Neural cell (in vitro differentiated cells): Measurements from ENCODE around the gene SLCO6A1. TPM values are rescaled to one million over a fixed set of nuclear protein-coding genes. Genes with fewer than 3 reads are reported as not detected.
"Not testable (repeated sequence)": the region's sequence is repeated elsewhere in the genome, so short reads cannot be mapped to it uniquely, and the experiment has no call there.

Source experiments
- H2AFZ ChIP-seq: fragments of 200-600, 300-800 bp; sonication (generic), shearing (Covaris generic); 2 replicates; pipeline ENCODE4 v1.6.0; 2014; ENCODE audit warnings: low read depth, mild to moderate bottlenecking, antibody characterized with exemption, low read length, moderate library complexity
- H3F3A ChIP-seq: fragments of 200-600 bp; shearing (Covaris generic); 2 replicates; pipeline ENCODE4 v1.6.1; 2016; ENCODE audit warnings: mild to moderate bottlenecking, moderate library complexity, mixed read lengths, antibody characterized with exemption, low read length; ENCODE audit not compliant: insufficient read depth, poor library complexity, severe bottlenecking
- H3K27ac ChIP-seq: fragments of 200-600, 300-800 bp; sonication (generic), shearing (Covaris generic); 2 replicates; pipeline ENCODE4 v1.5.1; 2014; ENCODE audit warnings: mild to moderate bottlenecking, low read length, moderate library complexity
- H3K27me3 ChIP-seq: fragments of 300-800, 200-600 bp; sonication (generic), shearing (Covaris generic); 2 replicates; pipeline ENCODE4 v1.6.0; 2014; ENCODE audit warnings: mild to moderate bottlenecking, low read depth, low read length, moderate library complexity; ENCODE audit not compliant: insufficient read depth
- H3K36me3 ChIP-seq: fragments of 300-800, 200-600 bp; sonication (generic), shearing (Covaris generic); 2 replicates; pipeline ENCODE4 v1.5.1; 2014; ENCODE audit warnings: mild to moderate bottlenecking, antibody characterized with exemption, low read length, moderate library complexity; ENCODE audit not compliant: insufficient read depth
- H3K4me2 ChIP-seq: fragments of 300-800, 200-600 bp; sonication (generic), shearing (Covaris generic); 2 replicates; pipeline ENCODE4 v1.6.0; 2014; ENCODE audit warnings: mild to moderate bottlenecking, low read length
- H3K4me3 ChIP-seq: fragments of 300-800, 200-600 bp; sonication (generic), shearing (Covaris generic); 2 replicates; pipeline ENCODE4 v1.5.1; 2014; ENCODE audit warnings: mild to moderate bottlenecking, low read length, moderate library complexity
- H3K79me2 ChIP-seq: fragments of 200-600 bp; shearing (Covaris generic); replicated peaks from 2 replicates; pipeline ENCODE4 v1.6.0; 2014; ENCODE audit warnings: mild to moderate bottlenecking, low read length, moderate library complexity; ENCODE audit not compliant: insufficient read depth
- H3K9ac ChIP-seq: fragments of 300-800, 200-600 bp; sonication (generic), shearing (Covaris generic); 2 replicates; pipeline ENCODE4 v1.6.1; 2016; ENCODE audit warnings: mild to moderate bottlenecking, low read length, mixed read lengths
- H3K9me2 ChIP-seq: fragments of 200-600 bp; shearing (Covaris generic); 2 replicates; pipeline ENCODE4 v1.6.1; 2016; ENCODE audit warnings: mild to moderate bottlenecking, low read length, mixed read lengths; ENCODE audit not compliant: insufficient read depth
- H3K9me3 ChIP-seq: fragments of 200-600, 300-800 bp; sonication (generic), shearing (Covaris generic); 2 replicates; pipeline ENCODE4 v1.6.1; 2016; ENCODE audit warnings: mild to moderate bottlenecking, mixed run types, low read length, moderate library complexity, mixed read lengths
- H4K20me1 ChIP-seq: fragments of 200-600 bp; shearing (Covaris generic); 2 replicates; pipeline ENCODE4 v1.6.1; 2016; ENCODE audit warnings: mild to moderate bottlenecking, mixed run types; ENCODE audit not compliant: insufficient read depth
- EP300 ChIP-seq: fragments of 450-650 bp; conservative IDR thresholded peaks from 2 replicates; pipeline ENCODE4 v1.6.1; 2014; ENCODE audit warnings: antibody characterized with exemption, mild to moderate bottlenecking, moderate library complexity; ENCODE audit not compliant: poor library complexity, severe bottlenecking
- EZH2 ChIP-seq: fragments of 200-600, 300-800 bp; shearing (Covaris generic), sonication (generic); IDR thresholded peaks from 2 replicates; pipeline ENCODE4 v1.6.1; 2014; ENCODE audit warnings: antibody characterized with exemption, low read length, borderline replicate concordance, mild to moderate bottlenecking; ENCODE audit not compliant: insufficient read depth, poor library complexity, severe bottlenecking
- MXI1 ChIP-seq: fragments of 450-650 bp; conservative IDR thresholded peaks from 2 replicates; pipeline ENCODE4 v1.6.1; 2014; ENCODE audit warnings: antibody characterized with exemption, mild to moderate bottlenecking; ENCODE audit not compliant: poor library complexity, severe bottlenecking
- POLR2AphosphoS5 ChIP-seq: IDR thresholded peaks from 2 replicates; pipeline ENCODE4 v1.6.1; 2012
- RAD21 ChIP-seq: fragments of 450-650 bp; conservative IDR thresholded peaks from 2 replicates; pipeline ENCODE4 v1.6.1; 2014; ENCODE audit warnings: antibody characterized with exemption, mild to moderate bottlenecking, moderate library complexity
- SMC3 ChIP-seq: fragments of 450-650 bp; conservative IDR thresholded peaks from 2 replicates; pipeline ENCODE4 v1.6.1; 2014; ENCODE audit warnings: antibody characterized with exemption, mild to moderate bottlenecking, moderate library complexity; ENCODE audit not compliant: poor library complexity
- TAF1 ChIP-seq: IDR thresholded peaks from 2 replicates; pipeline ENCODE4 v1.6.1; 2012; ENCODE audit warnings: low read depth
- polyA plus RNA-seq: library from polyadenylated mRNA; depleted of rRNA; stranded (reverse); fragments of >200 nt; gene quantifications from 2 replicates; pipeline ENCODE4 v1.2.3, GENCODE V29; 2014
- TF ChIP-seq, protein P1 (sequence below): IDR thresholded peaks from 2 replicates; pipeline ENCODE4 v1.6.1; 2012; ENCODE audit warnings: borderline replicate concordance
- TF ChIP-seq, protein P2 (sequence below): fragments of 450-650 bp; IDR thresholded peaks from 2 replicates; pipeline ENCODE4 v1.5.1; 2014; ENCODE audit warnings: antibody characterized with exemption, mild to moderate bottlenecking, moderate library complexity; ENCODE audit not compliant: poor library complexity, severe bottlenecking

SLCO6A1 gene
- polyA plus RNA-seq, 1 donor from 2014 or later: not detected

DNA sequence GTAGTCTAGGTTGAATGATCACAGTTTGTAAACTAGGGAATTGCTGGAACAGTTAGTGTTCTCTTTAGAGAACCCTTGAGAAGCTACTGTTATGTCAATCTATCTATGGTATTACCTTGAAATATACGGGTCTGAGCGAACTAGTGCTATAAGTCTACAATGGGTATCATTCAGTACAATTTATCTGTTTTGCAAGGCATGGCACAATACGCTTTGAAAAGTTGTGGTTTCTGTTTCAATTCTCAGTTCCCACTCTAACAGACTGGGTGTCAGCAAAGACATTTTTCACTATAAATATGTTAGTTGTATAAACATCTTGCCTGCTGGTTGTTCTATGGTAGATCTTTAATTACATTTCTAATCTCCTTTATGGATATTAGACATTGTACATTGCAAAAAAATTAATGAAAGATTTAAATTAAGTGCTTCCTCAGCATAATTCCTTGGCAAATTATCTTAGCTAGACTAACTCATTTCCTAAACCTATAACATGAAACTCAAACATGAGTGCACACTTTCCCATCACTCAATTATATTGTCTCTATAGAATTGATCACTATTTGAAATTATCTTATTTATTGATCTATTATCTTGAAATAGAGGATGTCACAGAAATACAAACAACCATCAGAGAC is 24.9 kb upstream of the SLCO6A1 start:
- no peak overlapping the region for H2AFZ ChIP-seq
- no peaks in the 10 kb centered on the region for H3K36me3 ChIP-seq
- no peak for TF ChIP-seq EP300
- no peak overlapping the region for H3K27ac ChIP-seq
- no peaks in the 10 kb centered on the region for H3K79me2 ChIP-seq
- no peak overlapping the region for H3K4me3 ChIP-seq
- H3K4me2 ChIP-seq: no peak overlapping the region
- H3K9me2 ChIP-seq: no peaks in the 10 kb centered on the region
- no peaks in the 10 kb centered on the region for H3F3A ChIP-seq
- H3K9me3 ChIP-seq: no peaks in the 10 kb centered on the region
- no peaks in the 10 kb centered on the region for H4K20me1 ChIP-seq
- H3K9ac ChIP-seq: no peak overlapping the region
- no peaks in the 10 kb centered on the region for H3K27me3 ChIP-seq

DNA sequence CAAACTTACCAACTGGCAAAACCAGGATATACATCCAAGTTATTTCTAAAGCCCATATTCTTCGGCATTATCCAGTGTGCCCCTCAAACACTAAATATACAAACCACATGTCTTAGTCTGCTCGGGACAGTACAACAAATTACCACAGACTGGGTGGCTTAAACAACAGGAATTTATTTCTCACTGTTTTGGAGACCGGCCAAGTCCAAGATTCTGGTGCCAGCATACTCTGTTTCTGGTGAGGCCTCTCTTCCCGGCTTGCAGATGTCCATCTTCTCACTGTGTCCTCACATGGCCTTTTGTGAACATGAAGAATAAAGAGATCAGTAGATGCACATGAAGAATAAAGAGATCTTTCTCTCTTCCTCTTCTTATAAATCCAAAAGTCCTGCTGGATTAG is 12.9 kb upstream of the SLCO6A1 start:
- TF ChIP-seq EP300: no peak
- no peak for TF ChIP-seq MXI1
- TF ChIP-seq, protein P1, sequence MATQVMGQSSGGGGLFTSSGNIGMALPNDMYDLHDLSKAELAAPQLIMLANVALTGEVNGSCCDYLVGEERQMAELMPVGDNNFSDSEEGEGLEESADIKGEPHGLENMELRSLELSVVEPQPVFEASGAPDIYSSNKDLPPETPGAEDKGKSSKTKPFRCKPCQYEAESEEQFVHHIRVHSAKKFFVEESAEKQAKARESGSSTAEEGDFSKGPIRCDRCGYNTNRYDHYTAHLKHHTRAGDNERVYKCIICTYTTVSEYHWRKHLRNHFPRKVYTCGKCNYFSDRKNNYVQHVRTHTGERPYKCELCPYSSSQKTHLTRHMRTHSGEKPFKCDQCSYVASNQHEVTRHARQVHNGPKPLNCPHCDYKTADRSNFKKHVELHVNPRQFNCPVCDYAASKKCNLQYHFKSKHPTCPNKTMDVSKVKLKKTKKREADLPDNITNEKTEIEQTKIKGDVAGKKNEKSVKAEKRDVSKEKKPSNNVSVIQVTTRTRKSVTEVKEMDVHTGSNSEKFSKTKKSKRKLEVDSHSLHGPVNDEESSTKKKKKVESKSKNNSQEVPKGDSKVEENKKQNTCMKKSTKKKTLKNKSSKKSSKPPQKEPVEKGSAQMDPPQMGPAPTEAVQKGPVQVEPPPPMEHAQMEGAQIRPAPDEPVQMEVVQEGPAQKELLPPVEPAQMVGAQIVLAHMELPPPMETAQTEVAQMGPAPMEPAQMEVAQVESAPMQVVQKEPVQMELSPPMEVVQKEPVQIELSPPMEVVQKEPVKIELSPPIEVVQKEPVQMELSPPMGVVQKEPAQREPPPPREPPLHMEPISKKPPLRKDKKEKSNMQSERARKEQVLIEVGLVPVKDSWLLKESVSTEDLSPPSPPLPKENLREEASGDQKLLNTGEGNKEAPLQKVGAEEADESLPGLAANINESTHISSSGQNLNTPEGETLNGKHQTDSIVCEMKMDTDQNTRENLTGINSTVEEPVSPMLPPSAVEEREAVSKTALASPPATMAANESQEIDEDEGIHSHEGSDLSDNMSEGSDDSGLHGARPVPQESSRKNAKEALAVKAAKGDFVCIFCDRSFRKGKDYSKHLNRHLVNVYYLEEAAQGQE: no peak
- no peak for TF ChIP-seq EZH2
- TF ChIP-seq TAF1: no peak
- TF ChIP-seq, protein P2, sequence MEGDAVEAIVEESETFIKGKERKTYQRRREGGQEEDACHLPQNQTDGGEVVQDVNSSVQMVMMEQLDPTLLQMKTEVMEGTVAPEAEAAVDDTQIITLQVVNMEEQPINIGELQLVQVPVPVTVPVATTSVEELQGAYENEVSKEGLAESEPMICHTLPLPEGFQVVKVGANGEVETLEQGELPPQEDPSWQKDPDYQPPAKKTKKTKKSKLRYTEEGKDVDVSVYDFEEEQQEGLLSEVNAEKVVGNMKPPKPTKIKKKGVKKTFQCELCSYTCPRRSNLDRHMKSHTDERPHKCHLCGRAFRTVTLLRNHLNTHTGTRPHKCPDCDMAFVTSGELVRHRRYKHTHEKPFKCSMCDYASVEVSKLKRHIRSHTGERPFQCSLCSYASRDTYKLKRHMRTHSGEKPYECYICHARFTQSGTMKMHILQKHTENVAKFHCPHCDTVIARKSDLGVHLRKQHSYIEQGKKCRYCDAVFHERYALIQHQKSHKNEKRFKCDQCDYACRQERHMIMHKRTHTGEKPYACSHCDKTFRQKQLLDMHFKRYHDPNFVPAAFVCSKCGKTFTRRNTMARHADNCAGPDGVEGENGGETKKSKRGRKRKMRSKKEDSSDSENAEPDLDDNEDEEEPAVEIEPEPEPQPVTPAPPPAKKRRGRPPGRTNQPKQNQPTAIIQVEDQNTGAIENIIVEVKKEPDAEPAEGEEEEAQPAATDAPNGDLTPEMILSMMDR: no peak
- TF ChIP-seq SMC3: no peak
- no peak for TF ChIP-seq RAD21
- TF ChIP-seq POLR2AphosphoS5: no peak
- Histone ChIP-seq H3K27me3 (no peaks in the 10 kb centered on the region), H4K20me1 (no peaks in the 10 kb centered on the region), H3F3A (no peaks in the 10 kb centered on the region), H3K79me2 (no peaks in the 10 kb centered on the region), H3K9me2 (no peaks in the 10 kb centered on the region), H3K9me3 (no peaks in the 10 kb centered on the region), H3K9ac (no peak overlapping the region), H3K27ac (no peak overlapping the region), H3K4me3 (no peak overlapping the region), H3K36me3 (no peaks in the 10 kb centered on the region), H2AFZ (no peak overlapping the region), H3K4me2 (no peak overlapping the region)

DNA sequence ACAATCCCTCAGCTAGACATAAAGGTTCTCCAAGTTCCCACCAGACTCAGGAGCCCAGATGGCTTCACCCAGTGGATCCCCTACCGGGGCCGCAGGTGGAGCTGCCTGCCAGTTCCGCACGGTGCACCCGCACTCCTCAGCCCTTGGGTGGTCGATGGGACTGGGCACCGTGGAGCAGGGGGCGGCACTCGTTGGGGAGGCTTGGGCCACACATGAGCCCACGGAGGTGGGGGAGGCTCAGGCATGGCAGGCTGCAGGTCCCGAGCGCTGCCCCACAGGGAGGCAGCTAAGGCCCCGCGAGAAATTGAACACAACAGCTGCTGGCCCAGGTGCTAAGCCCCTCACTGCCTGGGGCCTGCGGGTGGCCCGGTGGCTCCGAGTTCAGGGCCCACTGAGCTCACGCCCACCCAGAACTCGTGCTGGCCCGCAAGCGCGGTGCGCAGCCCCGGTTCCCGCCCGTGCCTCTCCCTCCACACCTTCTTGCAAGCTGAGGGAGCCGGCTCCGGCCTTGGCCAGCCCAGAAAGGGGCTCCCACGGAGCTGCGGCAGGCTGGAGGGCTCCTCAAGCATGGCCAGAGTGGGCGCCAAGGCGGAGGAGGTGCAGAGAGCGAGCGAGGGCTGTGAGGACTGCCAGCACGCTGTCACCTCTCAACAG is 7.4 kb downstream of the SLCO6A1 start:
- not testable (repeated sequence) for H3K79me2 ChIP-seq, H3K9ac ChIP-seq, H3K9me2 ChIP-seq, H3F3A ChIP-seq, H4K20me1 ChIP-seq, H2AFZ ChIP-seq, H3K36me3 ChIP-seq, H3K9me3 ChIP-seq, H3K4me3 ChIP-seq, H3K4me2 ChIP-seq, H3K27me3 ChIP-seq, H3K27ac ChIP-seq
